Left lung (tissue), 10 donors: ENCODE data around the gene DDX6. TPM values are rescaled to one million over a fixed set of nuclear protein-coding genes. Genes with fewer than 3 reads are reported as not detected.
"Not testable (repeated sequence)": the region's sequence is repeated elsewhere in the genome, so short reads cannot be mapped to it uniquely, and the experiment has no call there.

ENCODE experiments used
- ATAC-seq: fragments of 200-7000 bp; cut with Tn5 transposase; one replicate; pipeline ENCODE4 v1.9.1; 2020; ENCODE audit warnings: moderate library complexity
- DNase-seq, 4 donors: peaks; one replicate each; pipeline ENCODE4 v3.0.0-alpha.2; 2013 to 2020
- H3K27ac ChIP-seq, 2 donors: fragments of 200-600 bp; sonication (generic) in 1 of 2; one replicate each; pipeline versions ENCODE4 v1.5.0 to v1.8.0; 2020 to 2021
- H3K27me3 ChIP-seq, 2 donors: fragments of 200-600 bp; sonication (generic) in 1 of 2; one replicate each; pipeline versions ENCODE4 v1.5.0 to v1.8.0; 2020 to 2021
- H3K36me3 ChIP-seq, 2 donors: fragments of 200-600 bp; sonication (generic) in 1 of 2; one replicate each; pipeline versions ENCODE4 v1.5.0 to v1.8.0; 2020 to 2021
- H3K4me1 ChIP-seq, 2 donors: fragments of 200-600 bp; one replicate each; pipeline ENCODE4 v1.8.0; 2021
- H3K4me3 ChIP-seq, 2 donors: fragments of 200-600 bp; sonication (generic) in 1 of 2; one replicate each; pipeline versions ENCODE4 v1.5.0 to v1.8.0; 2020 to 2021; ENCODE audit warnings: mild to moderate bottlenecking in 1 of 2
- H3K9me3 ChIP-seq, 2 donors: fragments of 200-600 bp; sonication (generic) in 1 of 2; one replicate each; pipeline versions ENCODE4 v1.5.0 to v1.8.0; 2020 to 2021
- CTCF ChIP-seq, 2 donors: fragments of 200-600 bp; sonication (generic) in 1 of 2; IDR thresholded peaks; one replicate each; pipeline versions ENCODE4 v1.5.0 to v1.8.0; 2021; ENCODE audit warnings: antibody characterized with exemption in 2 of 2
- intact Hi-C, 2 donors: fragments of 100-400 bp; cut with DNase I; formaldehyde crosslinking; loops; one replicate each; pipeline versions ENCODE4 v1.11.2 to v1.14.2; 2022
- polyA plus RNA-seq, 6 donors: library from polyadenylated mRNA; unstranded; fragments of 120-200 nt; gene quantifications; one replicate each; pipeline ENCODE4 v1.2.1, GENCODE V29; 2013; ENCODE audit not compliant: insufficient read length in 6 of 6
- total RNA-seq, 2 donors: library from RNA; stranded (reverse); fragmentation: NEBNext Ultra II Directional; extraction: Animal tissue kit (Norgen Biotek cat#: 25700); gene quantifications; one replicate each; pipeline ENCODE4 v1.2.1, GENCODE V29; 2021
- donor health status: DM: no; HTN: yes; CAD: no.
- donor health status: DM: no; HTN: no; CAD: no.

The DDX6 gene
- total and polyA plus RNA-seq, 8 donors = 105 to 143 (median 132) TPM

GRCh38 chr11:118742304-118742703, 48.7 kb downstream of the DDX6 start:
- H3K4me1 ChIP-seq = no peaks in the 10 kb centered on the region
- H3K4me3 ChIP-seq = no peak overlapping the region
- DNase-seq (no peak), ATAC-seq (no peak)
- no peak overlapping the region for H3K27ac ChIP-seq
- H3K9me3 ChIP-seq = no peaks in the 10 kb centered on the region
- H3K36me3 ChIP-seq = no peaks in the 10 kb centered on the region
- no peak for TF ChIP-seq CTCF (IDR thresholded peaks at IDR 0.05)
- intact Hi-C loops = no loop called here
- H3K27me3 ChIP-seq = no peaks in the 10 kb centered on the region

GRCh38 chr11:118740892-118741291, 50.1 kb downstream of the DDX6 start:
- Histone ChIP-seq H3K27ac (no peak overlapping the region), H3K27me3 (no peaks in the 10 kb centered on the region), H3K36me3 (no peaks in the 10 kb centered on the region), H3K4me3 (no peak overlapping the region), H3K4me1 (no peaks in the 10 kb centered on the region), H3K9me3 (no peaks in the 10 kb centered on the region)
- intact Hi-C loops = no loop called here
- no peak for TF ChIP-seq CTCF (IDR thresholded peaks at IDR 0.05)
- ATAC-seq (no peak), DNase-seq (no peak)

- Histone ChIP-seq H3K27me3 (no peaks in the 10 kb centered on the region), H3K9me3 (no peaks in the 10 kb centered on the region), H3K36me3 (no peaks in the 10 kb centered on the region), H3K27ac (no peak overlapping the region), H3K4me3 (no peak overlapping the region), H3K4me1 (no peaks in the 10 kb centered on the region)
- no peak for ATAC-seq
- intact Hi-C loops = no loop called here
- no peak for DNase-seq
- TF ChIP-seq CTCF (IDR thresholded peaks at IDR 0.05) = no peak
Observed at GRCh38 chr11:118735203-118735602, 55.8 kb downstream of the DDX6 start.

GRCh38 chr11:118734031-118734430, 56.9 kb downstream of the DDX6 start:
- Histone ChIP-seq H3K27me3 (no peaks in the 10 kb centered on the region), H3K4me1 (no peaks in the 10 kb centered on the region), H3K9me3 (no peaks in the 10 kb centered on the region), H3K27ac (no peak overlapping the region), H3K36me3 (no peaks in the 10 kb centered on the region), H3K4me3 (no peak overlapping the region)
- ATAC-seq = no peak
- no peak for TF ChIP-seq CTCF (IDR thresholded peaks at IDR 0.05)
- intact Hi-C loops = no loop called here
- DNase-seq = no peak

- ATAC-seq = peak; percentile 51
- H3K4me3 ChIP-seq, H3K9me3 ChIP-seq, H3K27ac ChIP-seq, H3K27me3 ChIP-seq, H3K36me3 ChIP-seq, intact Hi-C loops, H3K4me1 ChIP-seq, DNase-seq: not testable (repeated sequence)
Observed at GRCh38 chr11:118729753-118730152, 61.2 kb downstream of the DDX6 start.

- ATAC-seq, H3K9me3 ChIP-seq, H3K27ac ChIP-seq, H3K27me3 ChIP-seq, H3K4me3 ChIP-seq, H3K36me3 ChIP-seq, H3K4me1 ChIP-seq, intact Hi-C loops, DNase-seq: not testable (repeated sequence)
Observed at GRCh38 chr11:118728112-118728511, 62.9 kb downstream of the DDX6 start.

- DNase-seq, H3K27ac ChIP-seq, H3K4me3 ChIP-seq, H3K27me3 ChIP-seq, H3K9me3 ChIP-seq, intact Hi-C loops, ATAC-seq, H3K4me1 ChIP-seq, H3K36me3 ChIP-seq: not testable (repeated sequence)
Observed at GRCh38 chr11:118727721-118728066, 63.3 kb downstream of the DDX6 start.

GRCh38 chr11:118727001-118727720, 63.8 kb downstream of the DDX6 start:
- H3K9me3 ChIP-seq, H3K27ac ChIP-seq, H3K4me3 ChIP-seq, DNase-seq, intact Hi-C loops, H3K4me1 ChIP-seq, H3K36me3 ChIP-seq, H3K27me3 ChIP-seq, ATAC-seq: not testable (repeated sequence)

GRCh38 chr11:118721478-118722015, 69.4 kb downstream of the DDX6 start:
- peak; percentile 54 for ATAC-seq
- intact Hi-C loops, H3K27me3 ChIP-seq, H3K4me1 ChIP-seq, DNase-seq, H3K27ac ChIP-seq, H3K4me3 ChIP-seq, H3K36me3 ChIP-seq, H3K9me3 ChIP-seq: not testable (repeated sequence)
